Panc1 (cell line): ENCODE results near the gene GIN1. TPM values are rescaled to one million over a fixed set of nuclear protein-coding genes. Genes with fewer than 3 reads are reported as not detected.

Experiments
- ATAC-seq: fragments of 200-7000 bp; cut with Tn5 transposase; 2 replicates; pipeline ENCODE4 v1.9.1; 2020; ENCODE audit warnings: mild to moderate bottlenecking, moderate library complexity
- BruUV-seq: library from RNA; stranded (reverse); fragments of 400-500 nt; replicated peaks from 2 replicates; lab custom pipeline; 2021; lab: Mats Ljungman, UMichigan
- CTCF ChIA-PET: fragments of 300-600 bp; sonication (Branson Sonifier 250); formaldehyde crosslinking; loops from one replicate; lab custom pipeline; 2022; ENCODE audit warnings: antibody characterized with exemption; lab: Charles Lee
- POLR2A ChIA-PET: fragments of 300-600 bp; sonication (Branson Sonifier 250); formaldehyde crosslinking; loops from one replicate; lab custom pipeline; 2022; ENCODE audit warnings: antibody characterized with exemption; lab: Charles Lee
- DNase-seq: peaks from one replicate; pipeline ENCODE4 v3.0.0-alpha.2; 2010; ENCODE audit warnings: low read depth, low spot score
- H3K27ac ChIP-seq: 2 replicates; pipeline ENCODE4 v1.5.1; 2011; ENCODE audit warnings: mild to moderate bottlenecking, low read length, inconsistent platforms
- H3K27me3 ChIP-seq: fragments of 200-500 bp; sonication (Bioruptor generic); 2 replicates; pipeline ENCODE4 v1.6.0; 2014; ENCODE audit warnings: low read length, inconsistent platforms; ENCODE audit not compliant: control insufficient read depth, insufficient read depth
- H3K36me3 ChIP-seq: fragments of 200-500 bp; sonication (Bioruptor generic); 2 replicates; pipeline ENCODE4 v1.5.1; 2014; ENCODE audit warnings: inconsistent platforms, mild to moderate bottlenecking, low read length, moderate library complexity; ENCODE audit not compliant: control insufficient read depth, insufficient read depth
- H3K4me1 ChIP-seq: 2 replicates; pipeline ENCODE4 v1.5.1; 2011; ENCODE audit warnings: inconsistent platforms, mild to moderate bottlenecking, low read length, moderate library complexity; ENCODE audit not compliant: control insufficient read depth, insufficient read depth
- H3K4me3 ChIP-seq, 2 experiments: 2 replicates each; pipeline ENCODE4 v1.5.1; 2011 to 2012; ENCODE audit warnings: low read depth in 2 of 2, low read length in 2 of 2, mild to moderate bottlenecking in 2 of 2, inconsistent platforms in 1 of 2, moderate library complexity in 1 of 2
- H3K9me3 ChIP-seq: fragments of 200-500 bp; sonication (Bioruptor generic); 2 replicates; pipeline ENCODE4 v1.5.1; 2014; ENCODE audit warnings: low read depth, mild to moderate bottlenecking, inconsistent platforms, low read length, moderate library complexity; ENCODE audit not compliant: control insufficient read depth, insufficient read depth
- CTCF ChIP-seq: fragments of 450-650 bp; IDR thresholded peaks from 2 replicates; pipeline ENCODE4 v1.5.1; 2017; ENCODE audit warnings: mild to moderate bottlenecking
- POLR2AphosphoS5 ChIP-seq: IDR thresholded peaks from 2 replicates; pipeline ENCODE4 v1.6.1; 2012; ENCODE audit warnings: mild to moderate bottlenecking, low read depth, low read length, moderate library complexity
- REST ChIP-seq, 2 experiments: IDR thresholded peaks; 2 replicates each; pipeline ENCODE4 v1.6.1; 2011 to 2012; ENCODE audit warnings: low read depth in 2 of 2, control low read depth in 1 of 2, low read length in 1 of 2, mild to moderate bottlenecking in 1 of 2, moderate library complexity in 1 of 2; ENCODE audit not compliant: insufficient read depth in 1 of 2
- SIN3A ChIP-seq: IDR thresholded peaks from 2 replicates; pipeline ENCODE4 v1.6.1; 2012; ENCODE audit warnings: low read depth, mild to moderate bottlenecking, low read length, moderate library complexity, borderline replicate concordance; ENCODE audit not compliant: insufficient read depth
- TCF7L2 ChIP-seq: IDR thresholded peaks from 2 replicates; pipeline ENCODE4 v1.6.1; 2011; ENCODE audit warnings: mild to moderate bottlenecking, low read depth, low read length, inconsistent platforms
- in situ Hi-C: cut with HindIII; loops from 2 replicates; pipeline ENCODE4 v1.10.0; 2016; ENCODE audit warnings: low sequenced_read_pairs, low pct_unique_long_range_greater_than_20kb
- intact Hi-C: fragments of 100-400 bp; cut with micrococcal nuclease; formaldehyde crosslinking; loops from one replicate; pipeline ENCODE4 v1.10.0; 2022; ENCODE audit not compliant: unreplicated experiment
- total RNA-seq: library from RNA; stranded (reverse); gene quantifications from one replicate; pipeline ENCODE4 v1.2.1, GENCODE V29; 2021; ENCODE audit not compliant: unreplicated experiment

GIN1 gene
- total RNA-seq, 1 experiment from 2014 or later: 4.5 TPM

- DNase-seq (no peak), ATAC-seq (no peak)
- no peak overlapping the region for H3K27ac ChIP-seq
- H3K4me1 ChIP-seq: no peaks in the 10 kb centered on the region
- ChIA-PET CTCF (no interaction called here), POLR2A (no interaction called here)
- H3K36me3 ChIP-seq: peaks cover 3% of the 10 kb centered on the region
- BruUV-seq: no TSS peak
- intact Hi-C loops: no loop called here
- TF ChIP-seq TCF7L2 (no peak), REST (IDR thresholded peaks at IDR 0.05; ENCODE audit: insufficient read depth in 1 of 2, low read depth in 2 of 2, low read length in 1 of 2) (no peak), CTCF (no peak), SIN3A (no peak), POLR2AphosphoS5 (no peak)
- no peaks in the 10 kb centered on the region for H3K9me3 ChIP-seq
- H3K4me3 ChIP-seq: no peak overlapping the region
- no peaks in the 10 kb centered on the region for H3K27me3 ChIP-seq
- in situ Hi-C loops: no loop called here
These were observed 31.2 kb upstream of the GIN1 start for GRCh38 chr5:103151156-103151555.

GRCh38 chr5:103148213-103148612 lies 28.3 kb upstream of the GIN1 start:
- CTCF ChIA-PET: no interaction called here
- Histone ChIP-seq H3K4me1 (no peaks in the 10 kb centered on the region), H3K4me3 (no peak overlapping the region), H3K36me3 (no peaks in the 10 kb centered on the region; the same call in 1 of the 2 replicates), H3K9me3 (no peaks in the 10 kb centered on the region), H3K27me3 (no peaks in the 10 kb centered on the region), H3K27ac (no peak overlapping the region)
- ATAC-seq (no peak), DNase-seq (no peak)
- in situ Hi-C loops: no loop called here
- BruUV-seq: no TSS peak
- POLR2A ChIA-PET: no interaction called here
- intact Hi-C loops: no loop called here
- TF ChIP-seq SIN3A: no peak
- no peak for TF ChIP-seq TCF7L2
- no peak for TF ChIP-seq REST (IDR thresholded peaks at IDR 0.05; ENCODE audit: insufficient read depth in 1 of 2, low read depth in 2 of 2, low read length in 1 of 2)
- TF ChIP-seq POLR2AphosphoS5: no peak
- no peak for TF ChIP-seq CTCF
